Panc1 (cell line): Measurements from ENCODE around the gene MIA3. TPM values are rescaled to one million over a fixed set of nuclear protein-coding genes. Genes with fewer than 3 reads are reported as not detected.

Experiments
- ATAC-seq: fragments of 200-7000 bp; cut with Tn5 transposase; 2 replicates; pipeline ENCODE4 v1.9.1; 2020; ENCODE audit warnings: mild to moderate bottlenecking, moderate library complexity
- BruUV-seq: library from RNA; stranded (reverse); fragments of 400-500 nt; replicated peaks from 2 replicates; lab custom pipeline; 2021; lab: Mats Ljungman, UMichigan
- CTCF ChIA-PET: fragments of 300-600 bp; sonication (Branson Sonifier 250); formaldehyde crosslinking; loops from one replicate; lab custom pipeline; 2022; ENCODE audit warnings: antibody characterized with exemption; lab: Charles Lee
- POLR2A ChIA-PET: fragments of 300-600 bp; sonication (Branson Sonifier 250); formaldehyde crosslinking; loops from one replicate; lab custom pipeline; 2022; ENCODE audit warnings: antibody characterized with exemption; lab: Charles Lee
- DNase-seq: peaks from one replicate; pipeline ENCODE4 v3.0.0-alpha.2; 2010; ENCODE audit warnings: low read depth, low spot score
- H3K27ac ChIP-seq: 2 replicates; pipeline ENCODE4 v1.5.1; 2011; ENCODE audit warnings: mild to moderate bottlenecking, low read length, inconsistent platforms
- H3K27me3 ChIP-seq: fragments of 200-500 bp; sonication (Bioruptor generic); 2 replicates; pipeline ENCODE4 v1.6.0; 2014; ENCODE audit warnings: low read length, inconsistent platforms; ENCODE audit not compliant: control insufficient read depth, insufficient read depth
- H3K36me3 ChIP-seq: fragments of 200-500 bp; sonication (Bioruptor generic); 2 replicates; pipeline ENCODE4 v1.5.1; 2014; ENCODE audit warnings: inconsistent platforms, mild to moderate bottlenecking, low read length, moderate library complexity; ENCODE audit not compliant: control insufficient read depth, insufficient read depth
- H3K4me1 ChIP-seq: 2 replicates; pipeline ENCODE4 v1.5.1; 2011; ENCODE audit warnings: inconsistent platforms, mild to moderate bottlenecking, low read length, moderate library complexity; ENCODE audit not compliant: control insufficient read depth, insufficient read depth
- H3K4me3 ChIP-seq, 2 experiments: 2 replicates each; pipeline ENCODE4 v1.5.1; 2011 to 2012; ENCODE audit warnings: low read depth in 2 of 2, low read length in 2 of 2, mild to moderate bottlenecking in 2 of 2, inconsistent platforms in 1 of 2, moderate library complexity in 1 of 2
- H3K9me3 ChIP-seq: fragments of 200-500 bp; sonication (Bioruptor generic); 2 replicates; pipeline ENCODE4 v1.5.1; 2014; ENCODE audit warnings: low read depth, mild to moderate bottlenecking, inconsistent platforms, low read length, moderate library complexity; ENCODE audit not compliant: control insufficient read depth, insufficient read depth
- POLR2AphosphoS5 ChIP-seq: IDR thresholded peaks from 2 replicates; pipeline ENCODE4 v1.6.1; 2012; ENCODE audit warnings: mild to moderate bottlenecking, low read depth, low read length, moderate library complexity
- SIN3A ChIP-seq: IDR thresholded peaks from 2 replicates; pipeline ENCODE4 v1.6.1; 2012; ENCODE audit warnings: low read depth, mild to moderate bottlenecking, low read length, moderate library complexity, borderline replicate concordance; ENCODE audit not compliant: insufficient read depth
- TCF7L2 ChIP-seq: IDR thresholded peaks from 2 replicates; pipeline ENCODE4 v1.6.1; 2011; ENCODE audit warnings: mild to moderate bottlenecking, low read depth, low read length, inconsistent platforms
- in situ Hi-C: cut with HindIII; loops from 2 replicates; pipeline ENCODE4 v1.10.0; 2016; ENCODE audit warnings: low sequenced_read_pairs, low pct_unique_long_range_greater_than_20kb
- intact Hi-C: fragments of 100-400 bp; cut with micrococcal nuclease; formaldehyde crosslinking; loops from one replicate; pipeline ENCODE4 v1.10.0; 2022; ENCODE audit not compliant: unreplicated experiment
- total RNA-seq: library from RNA; stranded (reverse); gene quantifications from one replicate; pipeline ENCODE4 v1.2.1, GENCODE V29; 2021; ENCODE audit not compliant: unreplicated experiment
- TF ChIP-seq, protein P1 (sequence below), 2 experiments: IDR thresholded peaks; 2 replicates each; pipeline ENCODE4 v1.6.1; 2011 to 2012; ENCODE audit warnings: low read depth in 2 of 2, control low read depth in 1 of 2, low read length in 1 of 2, mild to moderate bottlenecking in 1 of 2, moderate library complexity in 1 of 2; ENCODE audit not compliant: insufficient read depth in 1 of 2
- TF ChIP-seq, protein P2 (sequence below): fragments of 450-650 bp; IDR thresholded peaks from 2 replicates; pipeline ENCODE4 v1.5.1; 2017; ENCODE audit warnings: mild to moderate bottlenecking

MIA3 gene
- total RNA-seq, 1 experiment from 2014 or later, result 53.5 TPM

DNA sequence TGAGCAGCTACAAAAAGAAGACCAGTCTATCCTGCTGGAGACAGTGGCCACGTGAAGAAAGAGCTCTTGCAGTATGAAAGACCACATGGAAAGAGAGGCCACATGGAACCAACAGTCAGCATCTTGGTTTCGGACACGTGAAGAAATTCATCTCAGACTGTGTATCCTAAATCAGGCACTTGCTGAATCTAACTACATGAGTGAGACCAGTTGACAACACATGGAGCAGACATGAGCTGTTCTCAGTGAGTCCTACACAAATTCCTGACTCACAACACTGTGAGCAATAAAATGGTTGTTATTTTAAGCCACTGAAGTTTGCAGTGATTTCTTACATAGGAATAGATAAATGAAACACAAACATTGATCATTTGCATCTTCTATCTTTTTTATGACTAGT is 25.7 kb upstream of the MIA3 start:
- H3K4me3 ChIP-seq, result no peak overlapping the region
- peaks cover 13% of the 10 kb centered on the region for H3K36me3 ChIP-seq

GRCh38 chr1:222594789-222595188 is 23.1 kb upstream of the MIA3 start:
- H3K4me1 ChIP-seq, result peaks cover 4% of the 10 kb centered on the region; the same call in 1 of the 2 replicates
- no peaks in the 10 kb centered on the region; the same call in 1 of the 2 replicates for H3K27me3 ChIP-seq
- DNase-seq, result no peak
- in situ Hi-C loops (no loop called here), intact Hi-C loops (no loop called here)
- BruUV-seq, result no TSS peak
- POLR2A ChIA-PET, result no interaction called here
- H3K4me3 ChIP-seq, result no peak overlapping the region
- TF ChIP-seq SIN3A (no peak), TCF7L2 (no peak), POLR2AphosphoS5 (no peak)
- TF ChIP-seq, protein P1, sequence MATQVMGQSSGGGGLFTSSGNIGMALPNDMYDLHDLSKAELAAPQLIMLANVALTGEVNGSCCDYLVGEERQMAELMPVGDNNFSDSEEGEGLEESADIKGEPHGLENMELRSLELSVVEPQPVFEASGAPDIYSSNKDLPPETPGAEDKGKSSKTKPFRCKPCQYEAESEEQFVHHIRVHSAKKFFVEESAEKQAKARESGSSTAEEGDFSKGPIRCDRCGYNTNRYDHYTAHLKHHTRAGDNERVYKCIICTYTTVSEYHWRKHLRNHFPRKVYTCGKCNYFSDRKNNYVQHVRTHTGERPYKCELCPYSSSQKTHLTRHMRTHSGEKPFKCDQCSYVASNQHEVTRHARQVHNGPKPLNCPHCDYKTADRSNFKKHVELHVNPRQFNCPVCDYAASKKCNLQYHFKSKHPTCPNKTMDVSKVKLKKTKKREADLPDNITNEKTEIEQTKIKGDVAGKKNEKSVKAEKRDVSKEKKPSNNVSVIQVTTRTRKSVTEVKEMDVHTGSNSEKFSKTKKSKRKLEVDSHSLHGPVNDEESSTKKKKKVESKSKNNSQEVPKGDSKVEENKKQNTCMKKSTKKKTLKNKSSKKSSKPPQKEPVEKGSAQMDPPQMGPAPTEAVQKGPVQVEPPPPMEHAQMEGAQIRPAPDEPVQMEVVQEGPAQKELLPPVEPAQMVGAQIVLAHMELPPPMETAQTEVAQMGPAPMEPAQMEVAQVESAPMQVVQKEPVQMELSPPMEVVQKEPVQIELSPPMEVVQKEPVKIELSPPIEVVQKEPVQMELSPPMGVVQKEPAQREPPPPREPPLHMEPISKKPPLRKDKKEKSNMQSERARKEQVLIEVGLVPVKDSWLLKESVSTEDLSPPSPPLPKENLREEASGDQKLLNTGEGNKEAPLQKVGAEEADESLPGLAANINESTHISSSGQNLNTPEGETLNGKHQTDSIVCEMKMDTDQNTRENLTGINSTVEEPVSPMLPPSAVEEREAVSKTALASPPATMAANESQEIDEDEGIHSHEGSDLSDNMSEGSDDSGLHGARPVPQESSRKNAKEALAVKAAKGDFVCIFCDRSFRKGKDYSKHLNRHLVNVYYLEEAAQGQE (IDR thresholded peaks at IDR 0.05; ENCODE audit: insufficient read depth in 1 of 2, low read depth in 2 of 2, low read length in 1 of 2), result no peak
- TF ChIP-seq, protein P2, sequence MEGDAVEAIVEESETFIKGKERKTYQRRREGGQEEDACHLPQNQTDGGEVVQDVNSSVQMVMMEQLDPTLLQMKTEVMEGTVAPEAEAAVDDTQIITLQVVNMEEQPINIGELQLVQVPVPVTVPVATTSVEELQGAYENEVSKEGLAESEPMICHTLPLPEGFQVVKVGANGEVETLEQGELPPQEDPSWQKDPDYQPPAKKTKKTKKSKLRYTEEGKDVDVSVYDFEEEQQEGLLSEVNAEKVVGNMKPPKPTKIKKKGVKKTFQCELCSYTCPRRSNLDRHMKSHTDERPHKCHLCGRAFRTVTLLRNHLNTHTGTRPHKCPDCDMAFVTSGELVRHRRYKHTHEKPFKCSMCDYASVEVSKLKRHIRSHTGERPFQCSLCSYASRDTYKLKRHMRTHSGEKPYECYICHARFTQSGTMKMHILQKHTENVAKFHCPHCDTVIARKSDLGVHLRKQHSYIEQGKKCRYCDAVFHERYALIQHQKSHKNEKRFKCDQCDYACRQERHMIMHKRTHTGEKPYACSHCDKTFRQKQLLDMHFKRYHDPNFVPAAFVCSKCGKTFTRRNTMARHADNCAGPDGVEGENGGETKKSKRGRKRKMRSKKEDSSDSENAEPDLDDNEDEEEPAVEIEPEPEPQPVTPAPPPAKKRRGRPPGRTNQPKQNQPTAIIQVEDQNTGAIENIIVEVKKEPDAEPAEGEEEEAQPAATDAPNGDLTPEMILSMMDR, result no peak
- no peaks in the 10 kb centered on the region for H3K9me3 ChIP-seq
- CTCF ChIA-PET, result no interaction called here
- no peak for ATAC-seq
- no peak overlapping the region for H3K27ac ChIP-seq
- no peaks in the 10 kb centered on the region for H3K36me3 ChIP-seq

More for the DNA sequence above, 25.7 kb upstream of the MIA3 start:
- TF ChIP-seq, protein P2, result no peak
- TF ChIP-seq, protein P1 (IDR thresholded peaks at IDR 0.05; ENCODE audit: insufficient read depth in 1 of 2, low read depth in 2 of 2, low read length in 1 of 2), result no peak
- TF ChIP-seq SIN3A (no peak), TCF7L2 (no peak), POLR2AphosphoS5 (no peak)
- Histone ChIP-seq H3K27me3 (no peaks in the 10 kb centered on the region), H3K9me3 (no peaks in the 10 kb centered on the region), H3K27ac (no peak overlapping the region), H3K4me1 (peaks cover 17% of the 10 kb centered on the region; the same call in 1 of the 2 replicates)
- POLR2A ChIA-PET, result no interaction called here
- no peak for ATAC-seq
- BruUV-seq, result no TSS peak
- intact Hi-C loops (loop anchor here (2.0 kb wide), 1 partner anchor 51 kb away; no protein-coding TSS in a partner anchor), in situ Hi-C loops (no loop called here)
- CTCF ChIA-PET, result no interaction called here
- no peak for DNase-seq
